Panc1 (cell line): ENCODE data around the gene BAIAP2. TPM values are rescaled to one million over a fixed set of nuclear protein-coding genes. Genes with fewer than 3 reads are reported as not detected.

ENCODE experiments used
- ATAC-seq: fragments of 200-7000 bp; cut with Tn5 transposase; 2 replicates; pipeline ENCODE4 v1.9.1; 2020; ENCODE audit warnings: mild to moderate bottlenecking, moderate library complexity
- BruUV-seq: library from RNA; stranded (reverse); fragments of 400-500 nt; replicated peaks from 2 replicates; lab custom pipeline; 2021; lab: Mats Ljungman, UMichigan
- CTCF ChIA-PET: fragments of 300-600 bp; sonication (Branson Sonifier 250); formaldehyde crosslinking; loops from one replicate; lab custom pipeline; 2022; ENCODE audit warnings: antibody characterized with exemption; lab: Charles Lee
- POLR2A ChIA-PET: fragments of 300-600 bp; sonication (Branson Sonifier 250); formaldehyde crosslinking; loops from one replicate; lab custom pipeline; 2022; ENCODE audit warnings: antibody characterized with exemption; lab: Charles Lee
- DNase-seq: peaks from one replicate; pipeline ENCODE4 v3.0.0-alpha.2; 2010; ENCODE audit warnings: low read depth, low spot score
- H3K27ac ChIP-seq: 2 replicates; pipeline ENCODE4 v1.5.1; 2011; ENCODE audit warnings: mild to moderate bottlenecking, low read length, inconsistent platforms
- H3K27me3 ChIP-seq: fragments of 200-500 bp; sonication (Bioruptor generic); 2 replicates; pipeline ENCODE4 v1.6.0; 2014; ENCODE audit warnings: low read length, inconsistent platforms; ENCODE audit not compliant: control insufficient read depth, insufficient read depth
- H3K36me3 ChIP-seq: fragments of 200-500 bp; sonication (Bioruptor generic); 2 replicates; pipeline ENCODE4 v1.5.1; 2014; ENCODE audit warnings: inconsistent platforms, mild to moderate bottlenecking, low read length, moderate library complexity; ENCODE audit not compliant: control insufficient read depth, insufficient read depth
- H3K4me1 ChIP-seq: 2 replicates; pipeline ENCODE4 v1.5.1; 2011; ENCODE audit warnings: inconsistent platforms, mild to moderate bottlenecking, low read length, moderate library complexity; ENCODE audit not compliant: control insufficient read depth, insufficient read depth
- H3K4me3 ChIP-seq, 2 experiments: 2 replicates each; pipeline ENCODE4 v1.5.1; 2011 to 2012; ENCODE audit warnings: low read depth in 2 of 2, low read length in 2 of 2, mild to moderate bottlenecking in 2 of 2, inconsistent platforms in 1 of 2, moderate library complexity in 1 of 2
- H3K9me3 ChIP-seq: fragments of 200-500 bp; sonication (Bioruptor generic); 2 replicates; pipeline ENCODE4 v1.5.1; 2014; ENCODE audit warnings: low read depth, mild to moderate bottlenecking, inconsistent platforms, low read length, moderate library complexity; ENCODE audit not compliant: control insufficient read depth, insufficient read depth
- POLR2AphosphoS5 ChIP-seq: IDR thresholded peaks from 2 replicates; pipeline ENCODE4 v1.6.1; 2012; ENCODE audit warnings: mild to moderate bottlenecking, low read depth, low read length, moderate library complexity
- SIN3A ChIP-seq: IDR thresholded peaks from 2 replicates; pipeline ENCODE4 v1.6.1; 2012; ENCODE audit warnings: low read depth, mild to moderate bottlenecking, low read length, moderate library complexity, borderline replicate concordance; ENCODE audit not compliant: insufficient read depth
- TCF7L2 ChIP-seq: IDR thresholded peaks from 2 replicates; pipeline ENCODE4 v1.6.1; 2011; ENCODE audit warnings: mild to moderate bottlenecking, low read depth, low read length, inconsistent platforms
- in situ Hi-C: cut with HindIII; loops from 2 replicates; pipeline ENCODE4 v1.10.0; 2016; ENCODE audit warnings: low sequenced_read_pairs, low pct_unique_long_range_greater_than_20kb
- intact Hi-C: fragments of 100-400 bp; cut with micrococcal nuclease; formaldehyde crosslinking; loops from one replicate; pipeline ENCODE4 v1.10.0; 2022; ENCODE audit not compliant: unreplicated experiment
- total RNA-seq: library from RNA; stranded (reverse); gene quantifications from one replicate; pipeline ENCODE4 v1.2.1, GENCODE V29; 2021; ENCODE audit not compliant: unreplicated experiment
- TF ChIP-seq, protein P1 (sequence below): fragments of 450-650 bp; IDR thresholded peaks from 2 replicates; pipeline ENCODE4 v1.5.1; 2017; ENCODE audit warnings: mild to moderate bottlenecking
- TF ChIP-seq, protein P2 (sequence below), 2 experiments: IDR thresholded peaks; 2 replicates each; pipeline ENCODE4 v1.6.1; 2011 to 2012; ENCODE audit warnings: low read depth in 2 of 2, control low read depth in 1 of 2, low read length in 1 of 2, mild to moderate bottlenecking in 1 of 2, moderate library complexity in 1 of 2; ENCODE audit not compliant: insufficient read depth in 1 of 2

Gene BAIAP2
- total RNA-seq, 1 experiment from 2014 or later: 125 TPM

- TF ChIP-seq TCF7L2: no peak
- TF ChIP-seq, protein P1, sequence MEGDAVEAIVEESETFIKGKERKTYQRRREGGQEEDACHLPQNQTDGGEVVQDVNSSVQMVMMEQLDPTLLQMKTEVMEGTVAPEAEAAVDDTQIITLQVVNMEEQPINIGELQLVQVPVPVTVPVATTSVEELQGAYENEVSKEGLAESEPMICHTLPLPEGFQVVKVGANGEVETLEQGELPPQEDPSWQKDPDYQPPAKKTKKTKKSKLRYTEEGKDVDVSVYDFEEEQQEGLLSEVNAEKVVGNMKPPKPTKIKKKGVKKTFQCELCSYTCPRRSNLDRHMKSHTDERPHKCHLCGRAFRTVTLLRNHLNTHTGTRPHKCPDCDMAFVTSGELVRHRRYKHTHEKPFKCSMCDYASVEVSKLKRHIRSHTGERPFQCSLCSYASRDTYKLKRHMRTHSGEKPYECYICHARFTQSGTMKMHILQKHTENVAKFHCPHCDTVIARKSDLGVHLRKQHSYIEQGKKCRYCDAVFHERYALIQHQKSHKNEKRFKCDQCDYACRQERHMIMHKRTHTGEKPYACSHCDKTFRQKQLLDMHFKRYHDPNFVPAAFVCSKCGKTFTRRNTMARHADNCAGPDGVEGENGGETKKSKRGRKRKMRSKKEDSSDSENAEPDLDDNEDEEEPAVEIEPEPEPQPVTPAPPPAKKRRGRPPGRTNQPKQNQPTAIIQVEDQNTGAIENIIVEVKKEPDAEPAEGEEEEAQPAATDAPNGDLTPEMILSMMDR: no peak
- TF ChIP-seq, protein P2, sequence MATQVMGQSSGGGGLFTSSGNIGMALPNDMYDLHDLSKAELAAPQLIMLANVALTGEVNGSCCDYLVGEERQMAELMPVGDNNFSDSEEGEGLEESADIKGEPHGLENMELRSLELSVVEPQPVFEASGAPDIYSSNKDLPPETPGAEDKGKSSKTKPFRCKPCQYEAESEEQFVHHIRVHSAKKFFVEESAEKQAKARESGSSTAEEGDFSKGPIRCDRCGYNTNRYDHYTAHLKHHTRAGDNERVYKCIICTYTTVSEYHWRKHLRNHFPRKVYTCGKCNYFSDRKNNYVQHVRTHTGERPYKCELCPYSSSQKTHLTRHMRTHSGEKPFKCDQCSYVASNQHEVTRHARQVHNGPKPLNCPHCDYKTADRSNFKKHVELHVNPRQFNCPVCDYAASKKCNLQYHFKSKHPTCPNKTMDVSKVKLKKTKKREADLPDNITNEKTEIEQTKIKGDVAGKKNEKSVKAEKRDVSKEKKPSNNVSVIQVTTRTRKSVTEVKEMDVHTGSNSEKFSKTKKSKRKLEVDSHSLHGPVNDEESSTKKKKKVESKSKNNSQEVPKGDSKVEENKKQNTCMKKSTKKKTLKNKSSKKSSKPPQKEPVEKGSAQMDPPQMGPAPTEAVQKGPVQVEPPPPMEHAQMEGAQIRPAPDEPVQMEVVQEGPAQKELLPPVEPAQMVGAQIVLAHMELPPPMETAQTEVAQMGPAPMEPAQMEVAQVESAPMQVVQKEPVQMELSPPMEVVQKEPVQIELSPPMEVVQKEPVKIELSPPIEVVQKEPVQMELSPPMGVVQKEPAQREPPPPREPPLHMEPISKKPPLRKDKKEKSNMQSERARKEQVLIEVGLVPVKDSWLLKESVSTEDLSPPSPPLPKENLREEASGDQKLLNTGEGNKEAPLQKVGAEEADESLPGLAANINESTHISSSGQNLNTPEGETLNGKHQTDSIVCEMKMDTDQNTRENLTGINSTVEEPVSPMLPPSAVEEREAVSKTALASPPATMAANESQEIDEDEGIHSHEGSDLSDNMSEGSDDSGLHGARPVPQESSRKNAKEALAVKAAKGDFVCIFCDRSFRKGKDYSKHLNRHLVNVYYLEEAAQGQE (IDR thresholded peaks at IDR 0.05; ENCODE audit: insufficient read depth in 1 of 2, low read depth in 2 of 2, low read length in 1 of 2): no peak
- TF ChIP-seq SIN3A: no peak
- no peak for TF ChIP-seq POLR2AphosphoS5
- CTCF ChIA-PET: no interaction called here
- intact Hi-C loops (no loop called here), in situ Hi-C loops (no loop called here)
- H3K27me3 ChIP-seq: no peaks in the 10 kb centered on the region
- no peaks in the 10 kb centered on the region for H3K36me3 ChIP-seq
- no peak for ATAC-seq
- BruUV-seq: no TSS peak
- no peak for DNase-seq
- POLR2A ChIA-PET: no interaction called here
- H3K4me3 ChIP-seq: no peak overlapping the region
- H3K27ac ChIP-seq: no peak overlapping the region
- peaks cover 31% of the 10 kb centered on the region for H3K4me1 ChIP-seq
- H3K9me3 ChIP-seq: no peaks in the 10 kb centered on the region
Observed at GRCh38 chr17:81022344-81022676, 12.6 kb upstream of the BAIAP2 start.

GRCh38 chr17:81025065-81025740, 9.7 kb upstream of the BAIAP2 start:
- Histone ChIP-seq H3K27ac (no peak overlapping the region), H3K27me3 (no peaks in the 10 kb centered on the region), H3K9me3 (no peaks in the 10 kb centered on the region), H3K4me3 (no peak overlapping the region), H3K36me3 (no peaks in the 10 kb centered on the region), H3K4me1 (peaks cover 17% of the 10 kb centered on the region)
- POLR2A ChIA-PET: no interaction called here
- CTCF ChIA-PET: interaction anchor here (0.5 to 1.2 kb wide), 2 partner anchors 20 to 32 kb away, joined by 3 to 11 read pairs; no protein-coding TSS in a partner anchor
- BruUV-seq: no TSS peak
- DNase-seq: no peak
- TF ChIP-seq, protein P1: no peak
- TF ChIP-seq POLR2AphosphoS5 (no peak), SIN3A (no peak), TCF7L2 (no peak)
- TF ChIP-seq, protein P2 (IDR thresholded peaks at IDR 0.05; ENCODE audit: insufficient read depth in 1 of 2, low read depth in 2 of 2, low read length in 1 of 2): no peak
- ATAC-seq: no peak
- in situ Hi-C loops (no loop called here), intact Hi-C loops (no loop called here)
